ENCODE results near the gene NALCN. TPM values are rescaled to one million over a fixed set of nuclear protein-coding genes. Genes with fewer than 3 reads are reported as not detected.

Gene NALCN
- total RNA-seq, 1 donor from 2014 or later = 3.5 TPM

DNA sequence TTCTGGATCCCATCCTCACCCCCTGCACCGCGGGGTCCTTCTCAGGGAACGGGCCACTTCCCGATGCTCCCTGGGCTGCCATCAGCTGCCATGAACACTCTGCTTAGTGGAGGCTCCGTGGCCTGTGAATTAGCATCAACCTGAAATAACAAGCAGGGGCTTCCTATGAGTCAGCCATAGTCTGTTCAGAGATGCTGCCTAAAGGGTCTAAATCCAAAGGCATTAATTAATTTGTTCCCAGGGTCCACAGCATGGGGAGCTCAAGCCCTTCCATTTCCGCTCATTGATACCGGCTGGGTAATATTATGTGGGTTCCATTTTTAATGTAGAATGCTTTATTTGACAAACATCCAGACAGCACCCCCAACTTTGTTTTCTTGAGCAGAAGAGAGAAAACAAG is 399.8 kb downstream of the NALCN start:
- TF ChIP-seq, protein P1, sequence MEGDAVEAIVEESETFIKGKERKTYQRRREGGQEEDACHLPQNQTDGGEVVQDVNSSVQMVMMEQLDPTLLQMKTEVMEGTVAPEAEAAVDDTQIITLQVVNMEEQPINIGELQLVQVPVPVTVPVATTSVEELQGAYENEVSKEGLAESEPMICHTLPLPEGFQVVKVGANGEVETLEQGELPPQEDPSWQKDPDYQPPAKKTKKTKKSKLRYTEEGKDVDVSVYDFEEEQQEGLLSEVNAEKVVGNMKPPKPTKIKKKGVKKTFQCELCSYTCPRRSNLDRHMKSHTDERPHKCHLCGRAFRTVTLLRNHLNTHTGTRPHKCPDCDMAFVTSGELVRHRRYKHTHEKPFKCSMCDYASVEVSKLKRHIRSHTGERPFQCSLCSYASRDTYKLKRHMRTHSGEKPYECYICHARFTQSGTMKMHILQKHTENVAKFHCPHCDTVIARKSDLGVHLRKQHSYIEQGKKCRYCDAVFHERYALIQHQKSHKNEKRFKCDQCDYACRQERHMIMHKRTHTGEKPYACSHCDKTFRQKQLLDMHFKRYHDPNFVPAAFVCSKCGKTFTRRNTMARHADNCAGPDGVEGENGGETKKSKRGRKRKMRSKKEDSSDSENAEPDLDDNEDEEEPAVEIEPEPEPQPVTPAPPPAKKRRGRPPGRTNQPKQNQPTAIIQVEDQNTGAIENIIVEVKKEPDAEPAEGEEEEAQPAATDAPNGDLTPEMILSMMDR (IDR thresholded peaks at IDR 0.05) = no peak
- no peak for ATAC-seq
- no peak for DNase-seq
- Histone ChIP-seq H3K9me3 (no peaks in the 10 kb centered on the region), H3K36me3 (no peaks in the 10 kb centered on the region), H3K4me3 (no peak overlapping the region), H3K27me3 (no peaks in the 10 kb centered on the region), H3K27ac (no peak overlapping the region), H3K4me1 (no peaks in the 10 kb centered on the region)
- intact Hi-C loops (cut with DNase I) = no loop called here

- ATAC-seq = no peak
- H3K27ac ChIP-seq = no peak overlapping the region
- H3K4me3 ChIP-seq = no peak overlapping the region
- no peak for DNase-seq
- H3K9me3 ChIP-seq = no peaks in the 10 kb centered on the region
- H3K4me1 ChIP-seq = no peaks in the 10 kb centered on the region
- H3K27me3 ChIP-seq = no peaks in the 10 kb centered on the region
- intact Hi-C loops (cut with DNase I) = no loop called here
- no peaks in the 10 kb centered on the region for H3K36me3 ChIP-seq
- TF ChIP-seq, protein P1 (IDR thresholded peaks at IDR 0.05) = no peak
Observed at GRCh38 chr13:101013245-101013644, 403.1 kb downstream of the NALCN start.

- H3K4me3 ChIP-seq = no peak overlapping the region
- H3K36me3 ChIP-seq = no peaks in the 10 kb centered on the region
- no peaks in the 10 kb centered on the region for H3K27me3 ChIP-seq
- intact Hi-C loops (cut with DNase I) = no loop called here
- TF ChIP-seq, protein P1 (IDR thresholded peaks at IDR 0.05) = no peak
- no peaks in the 10 kb centered on the region for H3K4me1 ChIP-seq
- no peak for DNase-seq
- ATAC-seq = no peak
- no peaks in the 10 kb centered on the region for H3K9me3 ChIP-seq
- no peak overlapping the region for H3K27ac ChIP-seq
Observed at GRCh38 chr13:101010100-101010499, 406.2 kb downstream of the NALCN start.

GRCh38 chr13:101007245-101007644 is 409.1 kb downstream of the NALCN start:
- ATAC-seq (no peak), DNase-seq (no peak)
- Histone ChIP-seq H3K4me3 (no peak overlapping the region), H3K27me3 (no peaks in the 10 kb centered on the region), H3K27ac (no peak overlapping the region), H3K4me1 (no peaks in the 10 kb centered on the region), H3K36me3 (no peaks in the 10 kb centered on the region), H3K9me3 (no peaks in the 10 kb centered on the region)
- TF ChIP-seq, protein P1 (IDR thresholded peaks at IDR 0.05) = no peak
- intact Hi-C loops (cut with DNase I) = no loop called here

Other genes starting within 250 kb of the NALCN start
- gene ITGBL1, start 36.2 kb upstream of the NALCN start, total RNA-seq = 43.6 TPM

All from upper lobe of right lung (tissue), 1 donor.